Suprapubic skin (tissue), 4 donors: ENCODE results near the gene LRRC4.

ENCODE experiments used
- CTCF ChIP-seq, 2 donors: fragments of 200-600 bp in 1 of 2; fragments of 450-650 bp in 1 of 2; sonication (generic) in 1 of 2; IDR thresholded peaks; one replicate each; pipeline ENCODE4 v1.5.1; 2016 to 2019; ENCODE audit warnings: antibody characterized with exemption in 2 of 2, mild to moderate bottlenecking in 1 of 2, moderate library complexity in 1 of 2
- EP300 ChIP-seq: sonication (generic); formaldehyde crosslinking; IDR thresholded peaks from one replicate; pipeline ENCODE4 v1.6.1; 2017; ENCODE audit warnings: antibody characterized with exemption
- POLR2A ChIP-seq, 2 donors: fragments of 450-650 bp; IDR thresholded peaks; one replicate each; pipeline ENCODE4 v1.6.1; 2017; ENCODE audit warnings: antibody characterized with exemption in 2 of 2, mild to moderate bottlenecking in 2 of 2, moderate library complexity in 2 of 2
- POLR2AphosphoS5 ChIP-seq, 3 donors: sonication (generic); formaldehyde crosslinking; IDR thresholded peaks; one replicate each; pipeline ENCODE4 v1.6.1; 2017; ENCODE audit warnings: antibody characterized with exemption in 3 of 3

GRCh38 chr7:128008141-128008540 is 23.1 kb downstream of the LRRC4 start:
- TF ChIP-seq CTCF (IDR thresholded peaks at IDR 0.05) (no peak), POLR2A (IDR thresholded peaks at IDR 0.05) (no peak), EP300 (no peak), POLR2AphosphoS5 (IDR thresholded peaks at IDR 0.05) (no peak)
